22Rv1 (cell line): ENCODE data around the gene DCXR.

Experiments used
- CTCF ChIP-seq: fragments of 450-650 bp; IDR thresholded peaks from 2 replicates; pipeline ENCODE4 v1.5.1; 2017; ENCODE audit warnings: mild to moderate bottlenecking
- ZFX ChIP-seq: fragments of 450-650 bp; IDR thresholded peaks from 2 replicates; pipeline ENCODE4 v1.6.1; 2017; ENCODE audit warnings: antibody characterized with exemption, borderline replicate concordance

GRCh38 chr17:82022310-82022980 lies 15.1 kb downstream of the DCXR start, which contains the start of gene CENPX:
- TF ChIP-seq CTCF, result no peak
- no peak for TF ChIP-seq ZFX
